ENCODE data around the gene NCAPD3. TPM values are rescaled to one million over a fixed set of nuclear protein-coding genes. Genes with fewer than 3 reads are reported as not detected.
"Not testable (repeated sequence)": the region's sequence is repeated elsewhere in the genome, so short reads cannot be mapped to it uniquely, and the experiment has no call there.

Gene NCAPD3
- total RNA-seq, 2 donors from 2014 or later: 44.4 to 61.9 TPM

GRCh38 chr11:134260503-134260902 lies 36.7 kb upstream of the NCAPD3 start:
- intact Hi-C loops (cut with DNase I): no loop called here

GRCh38 chr11:134258577-134258976 lies 34.8 kb upstream of the NCAPD3 start:
- DNase-seq (ENCODE audit: low spot score): peak; percentile 43

More at GRCh38 chr11:134260503-134260902, 36.7 kb upstream of the NCAPD3 start:
- H3K36me3 ChIP-seq: peaks cover 0 to 3% of the 10 kb centered on the region in 2 donors
- no peak overlapping the region for H3K4me3 ChIP-seq
- H3K27me3 ChIP-seq (replicated peaks; ENCODE audit: insufficient read depth): no peaks in the 10 kb centered on the region
- no peaks in the 10 kb centered on the region for H3K9me3 ChIP-seq
- no peaks in the 10 kb centered on the region for H3K4me1 ChIP-seq (replicated peaks)
- TF ChIP-seq POLR2A (IDR thresholded peaks at IDR 0.05): no peak
- TF ChIP-seq POLR2AphosphoS5 (IDR thresholded peaks at IDR 0.05): no peak
- TF ChIP-seq CTCF (IDR thresholded peaks at IDR 0.05): no peak
- peak overlapping the region; percentile 16 to 53 for H3K27ac ChIP-seq
- DNase-seq (ENCODE audit: low spot score): no peak

GRCh38 chr11:134257101-134257500 lies 33.3 kb upstream of the NCAPD3 start:
- TF ChIP-seq POLR2A (IDR thresholded peaks at IDR 0.05) (no peak), CTCF (IDR thresholded peaks at IDR 0.05) (no peak), POLR2AphosphoS5 (IDR thresholded peaks at IDR 0.05) (no peak)
- Histone ChIP-seq H3K27me3 (replicated peaks; ENCODE audit: insufficient read depth) (no peaks in the 10 kb centered on the region), H3K27ac (no peak overlapping the region), H3K36me3 (peaks cover 0 to 3% of the 10 kb centered on the region in 2 donors), H3K4me1 (replicated peaks) (peaks cover 2% of the 10 kb centered on the region), H3K9me3 (no peaks in the 10 kb centered on the region), H3K4me3 (no peak overlapping the region)
- DNase-seq (ENCODE audit: low spot score): no peak
- intact Hi-C loops (cut with DNase I): no loop called here
- 96% methylated on average over 11 of the region's 11 CpGs for WGBS

More at GRCh38 chr11:134258577-134258976, 34.8 kb upstream of the NCAPD3 start:
- TF ChIP-seq POLR2AphosphoS5 (IDR thresholded peaks at IDR 0.05) (peak; percentile 77), CTCF (IDR thresholded peaks at IDR 0.05) (no peak)
- no peak overlapping the region for H3K4me3 ChIP-seq
- peaks cover 0 to 3% of the 10 kb centered on the region in 2 donors for H3K36me3 ChIP-seq
- intact Hi-C loops (cut with DNase I): no loop called here
- H3K27me3 ChIP-seq (replicated peaks; ENCODE audit: insufficient read depth): no peaks in the 10 kb centered on the region
- peaks cover 2% of the 10 kb centered on the region for H3K4me1 ChIP-seq (replicated peaks)
- H3K27ac ChIP-seq: peak overlapping the region; percentile 52 to 53
- WGBS: 77% methylated on average over 4 of the region's 4 CpGs
- H3K9me3 ChIP-seq: no peaks in the 10 kb centered on the region

GRCh38 chr11:134255184-134255561 lies 31.4 kb upstream of the NCAPD3 start:
- H3K4me3 ChIP-seq; DNase-seq (ENCODE audit: low spot score); H3K36me3 ChIP-seq; H3K27me3 ChIP-seq (replicated peaks; ENCODE audit: insufficient read depth); H3K27ac ChIP-seq; H3K4me1 ChIP-seq (replicated peaks); intact Hi-C loops (cut with DNase I); H3K9me3 ChIP-seq: not testable (repeated sequence)
- 97% methylated on average over 5 of the region's 5 CpGs for WGBS

GRCh38 chr11:134254433-134255183 lies 30.8 kb upstream of the NCAPD3 start:
- intact Hi-C loops (cut with DNase I): loop anchor here (5.0 kb wide), 1 partner anchor 327 kb away; no protein-coding TSS in a partner anchor
- H3K27ac ChIP-seq: peak overlapping the region in 1 of 2 donors; percentile 78

More at GRCh38 chr11:134254433-134255183, 30.8 kb upstream of the NCAPD3 start:
- H3K4me1 ChIP-seq (replicated peaks): peaks cover 2% of the 10 kb centered on the region
- no peaks in the 10 kb centered on the region for H3K36me3 ChIP-seq
- H3K27me3 ChIP-seq (replicated peaks; ENCODE audit: insufficient read depth): no peaks in the 10 kb centered on the region
- TF ChIP-seq CTCF (IDR thresholded peaks at IDR 0.05) (no peak), POLR2A (IDR thresholded peaks at IDR 0.05) (no peak), POLR2AphosphoS5 (IDR thresholded peaks at IDR 0.05) (no peak)
- H3K9me3 ChIP-seq: no peaks in the 10 kb centered on the region
- no peak for DNase-seq (ENCODE audit: low spot score)
- peak overlapping the region in 1 of 2 donors; percentile 88 for H3K4me3 ChIP-seq
- 71% methylated on average over 3 of the region's 3 CpGs for WGBS
